Neural progenitor cell (in vitro differentiated cells): ENCODE data around the gene CSNK2A3.

Experiments
- EZH2 ChIP-seq: fragments of 200-600 bp; sonication (generic); IDR thresholded peaks from 2 replicates; pipeline ENCODE4 v1.6.1; 2017; ENCODE audit warnings: antibody characterized with exemption, mild to moderate bottlenecking, moderate library complexity
- TF ChIP-seq, protein P1 (sequence below): fragments of 200-600 bp; sonication (generic); IDR thresholded peaks from 2 replicates; pipeline ENCODE4 v1.5.1; 2017; ENCODE audit warnings: antibody characterized with exemption, mild to moderate bottlenecking

DNA sequence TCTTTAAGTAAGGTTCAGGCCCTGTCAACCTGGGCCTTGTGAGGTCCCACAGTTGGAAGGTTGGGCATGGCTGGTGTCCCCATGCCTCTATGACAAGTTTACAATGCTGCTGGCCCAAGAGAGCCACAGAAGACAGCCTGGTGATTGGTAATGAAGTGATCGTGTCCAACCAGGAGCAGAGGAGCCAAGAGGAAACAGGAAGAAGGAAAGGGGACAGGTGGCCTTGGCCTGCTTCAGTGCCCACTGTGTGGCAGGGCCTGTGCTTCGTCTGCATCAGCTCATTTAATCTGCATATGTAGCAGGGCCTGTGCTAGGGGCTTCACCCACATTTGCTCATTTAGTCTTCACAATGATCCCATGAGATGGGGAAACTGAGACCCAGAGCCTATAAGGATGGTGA is 42.1 kb upstream of the CSNK2A3 start:
- TF ChIP-seq, protein P1, sequence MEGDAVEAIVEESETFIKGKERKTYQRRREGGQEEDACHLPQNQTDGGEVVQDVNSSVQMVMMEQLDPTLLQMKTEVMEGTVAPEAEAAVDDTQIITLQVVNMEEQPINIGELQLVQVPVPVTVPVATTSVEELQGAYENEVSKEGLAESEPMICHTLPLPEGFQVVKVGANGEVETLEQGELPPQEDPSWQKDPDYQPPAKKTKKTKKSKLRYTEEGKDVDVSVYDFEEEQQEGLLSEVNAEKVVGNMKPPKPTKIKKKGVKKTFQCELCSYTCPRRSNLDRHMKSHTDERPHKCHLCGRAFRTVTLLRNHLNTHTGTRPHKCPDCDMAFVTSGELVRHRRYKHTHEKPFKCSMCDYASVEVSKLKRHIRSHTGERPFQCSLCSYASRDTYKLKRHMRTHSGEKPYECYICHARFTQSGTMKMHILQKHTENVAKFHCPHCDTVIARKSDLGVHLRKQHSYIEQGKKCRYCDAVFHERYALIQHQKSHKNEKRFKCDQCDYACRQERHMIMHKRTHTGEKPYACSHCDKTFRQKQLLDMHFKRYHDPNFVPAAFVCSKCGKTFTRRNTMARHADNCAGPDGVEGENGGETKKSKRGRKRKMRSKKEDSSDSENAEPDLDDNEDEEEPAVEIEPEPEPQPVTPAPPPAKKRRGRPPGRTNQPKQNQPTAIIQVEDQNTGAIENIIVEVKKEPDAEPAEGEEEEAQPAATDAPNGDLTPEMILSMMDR: no peak
- TF ChIP-seq EZH2: no peak
